GM10266 (cell line): ENCODE measurements around the gene GLRA2.
A peak's percentile ranks its signal among the peaks of the same experiment; 100 is the strongest.

Experiments used
- DNase-seq: peaks from one replicate; pipeline ENCODE4 v3.0.0; 2012; ENCODE audit errors: extremely low spot score
- CTCF ChIP-seq: IDR thresholded peaks from 2 replicates; pipeline ENCODE4 v1.5.1; 2012; ENCODE audit warnings: mild to moderate bottlenecking, low read depth; ENCODE audit not compliant: control insufficient read depth, insufficient read depth; ENCODE audit errors: missing control alignments

The GLRA2 gene

GRCh38 chrX:14504960-14505538 is 24.3 kb upstream of the GLRA2 start:
- no peak for DNase-seq

GRCh38 chrX:14505648-14506047 is 23.7 kb upstream of the GLRA2 start:
- no peak for DNase-seq
- TF ChIP-seq CTCF, result no peak

More at GRCh38 chrX:14504960-14505538, 24.3 kb upstream of the GLRA2 start:
- TF ChIP-seq CTCF, result no peak

- no peak for DNase-seq
- TF ChIP-seq CTCF, result no peak
Observed at GRCh38 chrX:14506866-14507265, 22.5 kb upstream of the GLRA2 start.

- no peak for DNase-seq
- TF ChIP-seq CTCF, result no peak
Observed at GRCh38 chrX:14508025-14508690, 21.2 kb upstream of the GLRA2 start.

- TF ChIP-seq CTCF, result no peak
- DNase-seq, result no peak
Observed at GRCh38 chrX:14509325-14510057, 19.8 kb upstream of the GLRA2 start.

- DNase-seq, result peak; percentile 7
- peak; percentile 35 for TF ChIP-seq CTCF
Observed at GRCh38 chrX:14528629-14529289, 577 bp upstream of the GLRA2 start.

- no peak for DNase-seq
- TF ChIP-seq CTCF, result no peak
Observed at GRCh38 chrX:14533867-14534266, 4.5 kb downstream of the GLRA2 start.
